Measurements from ENCODE around the gene CNOT9.

DNA sequence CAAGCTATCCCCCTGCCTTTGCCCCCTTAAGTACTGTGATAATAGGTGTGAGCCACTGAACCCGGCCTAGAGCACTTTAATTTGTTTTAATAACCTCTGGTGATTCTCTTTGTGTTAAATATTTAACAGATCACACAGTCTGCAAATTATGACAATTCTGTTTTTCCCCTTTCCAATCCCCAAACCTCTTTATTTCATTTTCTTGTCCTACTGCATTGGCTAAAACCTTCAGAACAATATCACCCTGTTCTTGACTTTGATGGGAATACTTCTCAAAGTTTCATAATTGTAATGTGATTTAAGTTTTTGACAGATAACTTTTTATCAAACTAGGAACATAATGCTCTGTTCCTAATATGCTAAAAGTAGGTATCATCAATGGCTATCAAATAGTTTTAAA is 45.0 kb upstream of the CNOT9 start:
- TF ChIP-seq CTCF (IDR thresholded peaks at IDR 0.05 in 8 of 11, conservative IDR thresholded peaks at IDR 0.05 in 3 of 11) (no peak), POLR2AphosphoS5 (IDR thresholded peaks at IDR 0.05) (no peak)

Measured in spleen (tissue), 7 donors.